A204.1 (cell line): ENCODE measurements around the gene TSSK6.
"Not testable (repeated sequence)": the region's sequence is repeated elsewhere in the genome, so short reads cannot be mapped to it uniquely, and the experiment has no call there.

Source experiments
- FAIRE-seq: peaks from 2 replicates; lab custom pipeline; 2012; peaks lifted over from hg19 to GRCh38; lab: Jason Lieb, UNC

The TSSK6 gene

DNA sequence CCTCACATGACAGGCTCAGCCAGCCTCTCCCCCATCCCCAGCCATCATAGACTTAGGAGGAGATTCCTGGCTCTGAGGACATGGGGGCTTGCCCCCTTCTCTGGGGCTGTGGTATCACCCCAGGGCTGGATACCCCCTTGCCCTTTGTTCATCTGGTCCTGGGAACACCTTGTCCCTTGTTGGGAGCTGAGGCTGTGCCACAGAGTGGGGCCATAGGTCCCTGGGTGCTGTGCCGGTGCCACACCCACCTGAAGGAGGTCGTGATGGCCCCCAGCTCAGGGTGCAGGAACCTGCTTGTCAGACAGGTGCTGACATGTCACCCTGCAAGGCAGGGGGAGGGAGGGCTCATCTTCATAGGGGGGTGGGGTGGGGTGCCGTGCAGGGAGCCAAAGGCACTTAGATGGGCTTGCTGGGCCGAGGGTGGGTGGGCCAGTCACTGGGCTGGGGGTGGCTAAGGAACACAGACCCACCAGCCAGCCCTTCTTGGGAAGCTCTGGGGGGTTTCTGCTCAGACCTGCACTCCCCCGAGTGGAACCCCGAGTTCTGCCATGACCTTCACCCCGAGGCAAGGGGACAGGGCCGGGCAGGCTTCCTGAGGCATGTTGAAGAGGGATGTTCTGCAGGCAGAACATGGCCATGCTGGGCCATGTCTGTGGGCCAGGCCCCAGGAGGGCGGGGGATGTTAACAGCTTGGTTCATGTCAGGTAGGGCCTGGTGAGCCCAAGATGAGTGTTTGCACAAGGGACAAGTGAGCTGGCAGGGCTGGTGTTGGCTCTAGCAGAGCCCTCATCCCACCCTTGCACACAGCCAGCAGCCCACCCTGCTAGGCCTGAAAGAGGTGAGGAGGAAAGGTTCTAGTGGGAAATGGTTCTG lies 28.0 kb downstream of the TSSK6 start:
- no peak for FAIRE-seq

DNA sequence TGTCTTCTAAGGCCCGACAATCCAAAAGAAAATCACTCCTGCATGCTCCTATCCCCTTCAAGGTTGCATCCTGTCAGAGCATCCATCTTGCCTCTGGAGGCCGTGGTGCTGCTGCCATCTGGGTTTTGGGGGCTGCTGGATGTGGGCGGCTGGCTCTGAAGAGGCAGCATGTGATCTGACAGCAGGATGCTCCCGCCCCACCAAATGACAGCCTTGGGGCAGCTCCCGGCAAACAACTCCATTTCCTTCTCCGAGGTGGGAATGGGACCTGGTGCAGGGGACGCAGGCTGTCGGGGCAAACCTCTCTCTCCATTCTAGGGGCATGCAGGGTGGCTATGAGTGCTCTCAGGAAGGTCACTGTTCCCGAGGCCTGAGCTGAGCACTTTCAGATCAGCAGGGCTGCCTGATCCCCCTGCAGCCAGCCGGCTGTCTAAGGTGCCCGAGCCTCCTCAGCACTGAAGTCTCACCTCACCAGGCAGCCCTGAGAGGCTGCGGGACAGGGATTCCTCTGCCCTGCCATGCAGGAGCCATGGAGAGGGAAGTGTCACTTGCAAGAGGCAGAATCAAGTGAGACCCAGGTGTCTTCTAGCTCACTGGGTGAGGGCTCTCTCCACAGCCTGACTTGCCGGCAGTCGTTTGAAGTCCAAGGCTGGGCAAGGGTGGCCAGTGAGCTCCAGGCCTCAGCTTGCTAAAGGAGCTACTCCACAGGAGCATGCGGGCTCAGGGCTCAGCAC lies 28.8 kb downstream of the TSSK6 start:
- no peak for FAIRE-seq

DNA sequence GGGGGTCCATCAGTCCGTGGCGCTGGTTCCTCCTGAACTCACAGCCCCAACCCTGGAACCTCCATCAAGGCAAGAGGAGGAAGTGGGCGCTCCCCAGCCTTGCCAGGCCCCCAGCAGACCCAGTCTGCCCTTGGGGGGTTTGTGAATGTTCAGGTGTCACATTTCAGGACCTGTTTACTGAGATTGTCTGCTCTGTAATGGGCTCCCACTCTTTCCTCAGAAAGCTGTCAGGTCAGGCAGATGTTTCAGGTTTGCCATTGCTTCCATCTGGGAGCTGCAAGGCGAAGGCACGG lies 29.4 kb downstream of the TSSK6 start:
- no peak for FAIRE-seq

DNA sequence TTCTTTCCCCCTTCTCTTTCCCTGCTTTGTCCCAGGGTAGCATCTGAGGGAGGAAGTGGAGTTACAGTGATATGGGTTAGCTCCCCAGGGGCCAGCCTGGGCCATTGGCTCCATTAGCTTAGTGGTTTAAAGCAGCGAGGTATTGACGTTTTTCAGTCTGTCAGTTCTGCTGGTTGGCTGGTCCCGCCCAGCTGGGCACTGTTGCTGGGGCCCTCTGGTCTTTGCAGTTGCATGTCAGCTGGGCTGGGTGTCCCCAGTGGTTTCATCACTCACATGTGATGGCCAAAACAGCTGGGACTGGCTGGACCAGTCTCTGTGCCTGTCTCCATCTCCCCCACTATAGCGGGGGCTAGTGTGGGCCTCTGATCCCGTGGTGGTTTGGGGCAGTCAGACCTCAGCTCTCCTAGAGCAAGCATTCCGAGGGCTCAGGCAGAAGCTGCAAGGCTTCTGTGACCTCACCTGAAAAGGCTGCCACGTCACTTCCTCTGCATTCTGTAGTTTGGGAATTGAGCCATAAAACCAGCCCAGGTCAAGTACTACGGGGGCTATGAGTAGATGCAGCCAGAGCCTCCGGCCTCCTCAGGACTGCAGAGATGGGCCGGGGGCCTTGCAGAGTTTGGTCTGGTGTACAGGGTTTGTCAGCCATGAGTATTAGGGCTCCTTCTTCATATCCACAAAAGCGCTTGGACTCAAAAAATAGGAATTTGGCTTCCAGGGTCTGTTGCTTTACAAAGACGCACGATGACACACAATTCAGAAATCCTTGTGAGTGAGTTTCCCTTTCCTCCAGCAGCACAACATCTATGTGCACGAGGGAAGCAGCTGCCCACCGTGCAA lies 30.0 kb downstream of the TSSK6 start:
- FAIRE-seq, result no peak

DNA sequence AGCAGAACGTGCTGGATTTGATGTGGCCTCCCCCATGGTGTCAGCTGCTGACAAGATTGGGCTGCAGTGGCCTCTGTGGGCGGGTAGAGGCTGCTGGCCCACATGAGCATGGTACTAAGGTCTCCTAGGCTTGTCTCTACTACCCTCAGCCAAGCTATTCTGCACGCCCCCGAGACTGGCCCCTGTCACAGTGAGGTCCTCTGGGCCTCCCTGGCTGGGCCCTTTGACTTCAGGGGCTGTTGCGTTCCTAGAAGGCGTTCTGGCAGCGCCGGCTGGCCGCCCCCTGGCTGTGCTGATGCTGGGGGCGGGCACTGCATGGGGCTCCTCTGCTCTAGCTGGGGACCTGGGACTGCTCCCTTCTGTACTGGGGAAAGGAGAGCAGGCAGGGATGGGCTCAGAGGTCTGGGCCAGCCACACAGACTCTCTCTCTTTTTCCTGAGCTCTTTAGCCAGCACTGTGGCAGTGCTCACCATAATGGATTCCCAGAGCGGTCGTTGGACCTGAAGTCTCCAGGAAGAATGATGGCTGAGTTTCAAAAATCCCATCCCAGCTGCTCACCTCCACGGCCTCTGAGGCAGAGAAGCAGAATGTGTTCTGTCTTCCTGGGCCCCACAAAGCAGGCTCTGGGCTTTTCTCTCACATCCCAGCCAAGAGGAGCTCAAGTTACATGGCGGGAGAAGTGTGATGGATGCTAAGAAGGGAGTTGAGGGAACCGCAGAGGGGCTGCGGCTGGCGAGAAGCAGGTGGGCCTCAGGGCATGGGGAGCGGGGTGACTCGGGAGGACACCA lies 32.3 kb downstream of the TSSK6 start:
- no peak for FAIRE-seq

DNA sequence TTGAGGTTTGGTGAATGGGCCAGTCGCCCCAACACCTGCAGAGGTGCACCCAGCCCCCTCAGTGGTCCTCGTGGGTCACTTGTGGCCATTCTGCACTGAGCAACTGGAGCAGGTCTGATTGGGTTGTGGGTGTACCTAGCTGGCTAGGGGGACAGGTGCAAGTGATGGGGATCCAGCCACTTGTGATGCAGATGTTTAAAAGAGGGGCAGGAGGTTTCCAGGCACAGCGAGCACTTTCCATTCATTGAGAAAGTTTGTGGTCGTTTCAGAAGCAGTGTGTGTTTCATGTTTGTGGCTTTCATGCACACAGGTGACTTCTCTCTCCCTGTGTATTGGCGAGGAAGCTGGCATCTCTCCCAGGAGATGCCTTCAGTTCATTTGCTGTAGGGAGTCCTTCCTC lies 34.7 kb downstream of the TSSK6 start:
- FAIRE-seq, result no peak

DNA sequence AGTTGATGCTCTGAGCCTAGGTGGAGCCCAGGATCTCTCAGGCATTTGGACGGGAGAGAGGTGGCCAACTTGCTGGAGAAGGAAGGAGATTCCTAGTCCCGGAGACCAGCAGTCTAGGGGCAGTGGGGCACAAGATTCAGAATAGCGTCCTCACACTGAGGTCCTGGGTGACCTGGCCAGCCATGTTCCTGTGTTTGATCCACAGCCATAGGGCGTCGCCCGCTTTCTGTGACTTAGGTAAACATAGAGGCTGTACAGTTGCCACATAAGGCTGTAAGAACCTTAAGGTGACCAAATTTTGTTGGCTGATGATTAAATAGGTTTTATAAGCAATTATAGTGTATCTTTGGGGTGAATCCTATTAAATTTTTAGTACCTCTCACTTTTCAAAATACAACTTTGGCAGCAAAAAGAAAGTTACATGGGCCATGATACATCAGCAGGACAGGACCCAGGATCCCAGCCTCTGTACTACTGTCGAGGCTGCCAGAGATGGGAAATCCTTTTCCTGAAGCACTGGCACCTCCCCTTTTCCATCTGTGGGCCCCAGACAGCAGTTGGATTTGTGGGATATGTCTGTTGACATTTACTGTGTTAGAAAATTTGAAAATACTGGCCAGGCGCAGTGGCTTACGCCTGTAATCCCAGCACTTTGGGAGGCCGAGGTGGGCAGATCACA lies 37.5 kb downstream of the TSSK6 start:
- no peak for FAIRE-seq

DNA sequence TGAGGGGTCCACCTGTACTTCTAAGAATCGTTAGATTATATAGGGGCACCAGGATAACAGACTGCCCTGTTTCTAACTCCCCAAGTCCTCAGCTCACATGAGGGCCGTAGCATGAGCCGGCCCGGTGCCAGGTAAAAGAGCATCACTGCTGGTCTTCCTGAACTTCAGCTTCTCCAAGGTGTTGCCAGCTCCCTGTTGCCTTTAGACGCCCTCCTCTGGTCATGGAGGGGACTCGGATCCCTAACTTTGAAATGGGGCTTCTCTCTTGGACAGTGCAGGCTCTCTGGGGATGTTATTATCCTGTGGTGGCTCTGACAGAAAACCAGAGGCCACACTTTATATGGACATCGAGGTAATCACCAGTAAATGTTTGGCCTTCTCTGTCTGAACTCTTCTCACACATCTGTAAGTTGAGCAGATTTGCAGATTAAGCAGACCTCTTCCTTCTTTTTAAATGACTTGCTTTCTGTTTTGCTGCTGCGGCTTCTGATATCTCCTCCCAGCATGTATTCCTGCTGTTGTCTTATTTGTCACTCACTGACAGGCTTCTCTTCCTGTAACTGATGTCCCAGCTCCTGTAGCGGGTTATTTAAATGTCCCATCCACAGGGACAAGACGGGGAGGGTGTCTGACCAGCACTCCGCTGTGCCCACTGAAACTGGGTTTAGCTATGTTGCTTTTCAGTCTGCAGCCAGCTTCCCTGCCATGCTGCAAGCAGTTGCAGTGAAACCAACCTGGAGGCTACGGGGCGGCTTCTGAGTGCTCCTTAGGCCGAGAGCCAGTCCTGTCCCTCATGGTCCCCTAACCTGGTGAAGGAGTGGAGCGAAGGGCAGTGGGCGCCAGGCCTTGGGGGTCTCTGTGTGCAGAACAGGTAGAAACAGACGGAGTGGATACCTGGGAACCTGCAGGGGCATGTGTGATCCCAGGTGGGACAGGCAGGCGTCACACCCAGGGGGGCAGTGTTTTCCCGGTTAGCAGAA lies 39.2 kb downstream of the TSSK6 start:
- no peak for FAIRE-seq

DNA sequence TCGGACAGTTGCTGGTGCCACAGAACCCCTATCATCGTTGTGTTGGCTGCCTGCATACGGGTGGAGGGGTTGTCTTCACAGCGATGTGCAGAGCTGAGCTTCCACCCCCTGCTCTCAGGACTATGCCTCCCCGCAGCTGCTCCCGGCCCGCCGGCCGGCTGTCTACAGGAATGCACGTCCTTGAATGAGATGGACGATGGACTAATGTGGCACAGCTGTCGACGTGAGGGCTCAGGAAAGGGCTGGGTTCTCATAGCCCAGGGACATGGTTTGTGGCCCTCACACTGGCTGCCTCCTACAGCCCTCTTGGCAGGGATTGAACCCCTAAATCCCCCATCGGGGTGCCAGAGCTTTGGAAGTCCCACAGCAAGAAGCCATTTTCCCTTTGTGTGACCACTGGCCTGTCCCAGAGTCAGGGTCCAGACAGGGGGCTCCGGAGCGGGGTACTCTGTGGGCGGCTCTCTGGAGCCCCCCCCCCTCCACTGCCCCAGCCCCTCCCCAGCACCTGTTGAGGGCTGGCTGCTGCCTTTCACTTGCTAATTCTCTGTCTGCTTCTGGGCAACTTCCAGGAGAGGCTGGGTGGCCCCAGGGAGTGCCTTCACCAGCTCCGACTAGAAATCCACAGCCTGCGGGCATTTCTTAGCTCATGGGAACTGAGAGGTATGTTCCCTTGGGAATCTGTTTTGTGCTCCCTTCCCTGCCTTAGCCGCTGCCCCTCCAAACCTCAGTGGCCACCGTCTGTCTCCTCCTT lies 40.2 kb downstream of the TSSK6 start:
- no peak for FAIRE-seq

DNA sequence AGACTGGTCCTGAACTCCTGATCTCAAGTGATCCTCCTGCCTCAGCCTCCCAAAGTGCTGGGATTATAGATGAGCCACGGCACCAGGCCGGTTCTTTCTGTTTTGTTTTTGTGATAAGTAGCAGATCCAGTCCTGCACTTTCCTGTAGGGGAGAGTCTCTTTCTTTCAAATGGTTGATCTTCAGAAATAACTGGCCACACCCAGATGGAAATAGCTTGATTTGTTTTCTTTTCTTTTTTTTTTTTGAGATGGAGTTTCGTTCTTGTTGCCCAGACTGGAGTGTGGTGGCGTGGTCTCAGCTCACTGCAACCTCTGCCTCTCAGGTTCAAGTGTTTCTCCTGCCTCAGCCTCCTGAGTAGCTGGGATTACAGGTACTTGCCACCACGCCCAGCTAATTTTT lies 43.2 kb downstream of the TSSK6 start:
- not testable (repeated sequence) for FAIRE-seq

DNA sequence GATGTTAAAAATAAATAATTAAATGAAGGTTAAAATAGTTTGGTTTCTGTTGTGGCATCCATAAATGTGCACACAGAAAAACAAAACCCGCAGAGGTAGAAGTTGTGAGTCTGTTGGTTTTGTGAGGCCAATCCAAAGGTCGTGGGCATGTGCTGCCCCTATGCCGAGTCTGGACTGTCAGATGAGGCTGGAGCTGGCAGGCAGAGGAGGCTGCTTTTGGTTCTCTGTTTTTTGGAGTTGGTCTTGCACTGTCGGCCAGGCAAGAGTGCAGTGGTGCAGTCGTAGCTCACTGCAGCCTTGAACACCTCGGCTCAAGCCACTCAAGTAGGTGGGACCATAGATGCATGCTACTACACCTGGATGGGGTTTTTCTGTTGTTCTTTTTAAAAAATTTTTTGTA lies 43.7 kb downstream of the TSSK6 start:
- no peak for FAIRE-seq

DNA sequence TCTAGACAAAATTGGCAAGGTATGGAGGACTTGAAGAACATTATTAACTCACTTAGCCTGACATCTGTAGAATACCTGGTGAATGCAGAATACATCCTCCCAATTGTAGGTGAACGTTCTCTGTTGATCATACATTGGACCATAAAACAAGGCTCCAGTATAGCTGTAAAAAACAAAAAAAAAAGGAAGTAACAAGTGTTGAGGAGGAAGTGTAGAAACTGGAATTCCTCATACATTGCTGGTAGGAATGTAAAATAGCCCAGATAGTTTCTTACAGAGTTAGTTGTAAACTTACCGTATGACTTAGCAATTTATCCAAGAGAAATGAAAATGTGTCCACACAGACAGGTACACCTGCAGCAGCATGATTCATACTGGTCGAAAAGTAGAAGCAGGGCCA lies 44.8 kb downstream of the TSSK6 start:
- no peak for FAIRE-seq

DNA sequence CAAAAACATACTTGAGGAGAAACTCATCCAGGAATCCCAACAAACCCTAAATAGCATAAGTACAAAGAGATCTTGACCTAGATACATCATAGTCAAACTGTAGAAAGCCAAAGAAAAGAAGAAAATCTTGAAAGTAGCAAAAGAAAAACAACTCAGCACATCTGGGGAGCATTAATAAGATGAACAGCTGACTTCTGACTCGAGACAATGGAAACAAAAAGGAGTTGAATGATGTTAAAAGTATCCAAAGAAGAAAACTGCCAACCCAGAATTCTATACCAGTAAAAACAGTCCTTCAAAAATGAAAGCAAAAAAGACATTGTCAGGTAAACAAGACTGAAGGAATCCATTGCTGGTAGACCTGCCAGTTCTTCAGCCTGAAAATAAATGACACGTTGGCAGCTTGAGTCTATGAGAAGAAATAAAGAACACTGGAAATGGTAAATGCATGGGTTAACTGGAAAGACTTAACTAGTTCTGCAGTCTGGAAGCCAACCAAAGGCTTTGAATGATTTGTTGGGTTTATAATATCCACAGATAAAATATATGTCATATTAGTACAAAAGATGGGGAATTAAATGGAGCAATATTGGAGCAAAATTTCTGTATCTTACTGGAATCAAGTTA lies 46.8 kb downstream of the TSSK6 start:
- no peak for FAIRE-seq

DNA sequence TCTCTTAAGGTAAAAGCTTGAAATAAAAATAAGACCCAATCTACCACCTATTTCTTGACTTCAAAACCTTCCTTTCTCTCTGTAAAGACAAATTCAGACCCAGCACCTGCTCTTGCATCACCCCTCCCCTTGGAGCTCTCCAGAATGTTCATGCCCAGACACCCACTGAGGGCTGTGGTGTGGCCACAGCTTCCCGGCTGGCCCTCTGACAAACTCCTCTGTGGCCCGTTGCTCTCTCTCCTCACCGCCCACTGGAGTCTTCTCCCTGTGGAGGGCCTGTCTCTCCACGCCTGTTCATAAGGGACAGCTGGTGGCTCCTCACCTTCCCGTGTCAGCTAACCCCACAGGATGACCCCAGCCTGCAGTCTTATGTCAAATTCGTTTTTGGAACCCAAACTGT lies 49.1 kb downstream of the TSSK6 start:
- FAIRE-seq, result no peak

DNA sequence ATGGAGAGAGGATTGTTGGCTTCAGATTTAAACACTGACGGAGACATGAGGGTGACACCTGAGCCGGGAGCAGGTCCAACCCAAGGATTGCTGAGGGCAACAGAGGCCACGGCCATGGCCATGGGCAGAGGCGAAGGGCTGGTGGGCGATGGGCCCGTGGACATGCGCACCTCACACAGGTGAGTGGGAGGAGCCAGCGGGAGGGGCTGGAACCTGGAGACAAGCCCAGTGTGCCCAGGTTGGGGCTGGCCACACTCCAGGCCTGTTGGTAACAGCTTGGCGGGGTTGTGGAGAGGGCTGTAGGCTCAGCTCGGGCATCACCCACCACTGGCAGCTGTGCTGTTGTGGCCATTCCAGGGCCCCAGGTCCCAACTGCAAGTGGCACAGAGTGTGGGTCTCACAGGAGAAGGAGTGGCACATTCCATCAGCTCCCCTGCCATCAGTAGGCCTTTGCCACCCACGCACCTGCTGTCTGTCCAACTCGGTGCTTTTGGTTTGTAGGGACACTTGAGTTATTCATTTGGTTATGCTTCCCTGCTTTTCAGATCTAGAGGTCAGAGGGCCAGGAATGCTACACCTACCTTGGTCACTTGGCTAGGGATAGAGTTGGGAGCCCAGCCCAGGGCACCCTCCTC lies 49.8 kb downstream of the TSSK6 start:
- no peak for FAIRE-seq

DNA sequence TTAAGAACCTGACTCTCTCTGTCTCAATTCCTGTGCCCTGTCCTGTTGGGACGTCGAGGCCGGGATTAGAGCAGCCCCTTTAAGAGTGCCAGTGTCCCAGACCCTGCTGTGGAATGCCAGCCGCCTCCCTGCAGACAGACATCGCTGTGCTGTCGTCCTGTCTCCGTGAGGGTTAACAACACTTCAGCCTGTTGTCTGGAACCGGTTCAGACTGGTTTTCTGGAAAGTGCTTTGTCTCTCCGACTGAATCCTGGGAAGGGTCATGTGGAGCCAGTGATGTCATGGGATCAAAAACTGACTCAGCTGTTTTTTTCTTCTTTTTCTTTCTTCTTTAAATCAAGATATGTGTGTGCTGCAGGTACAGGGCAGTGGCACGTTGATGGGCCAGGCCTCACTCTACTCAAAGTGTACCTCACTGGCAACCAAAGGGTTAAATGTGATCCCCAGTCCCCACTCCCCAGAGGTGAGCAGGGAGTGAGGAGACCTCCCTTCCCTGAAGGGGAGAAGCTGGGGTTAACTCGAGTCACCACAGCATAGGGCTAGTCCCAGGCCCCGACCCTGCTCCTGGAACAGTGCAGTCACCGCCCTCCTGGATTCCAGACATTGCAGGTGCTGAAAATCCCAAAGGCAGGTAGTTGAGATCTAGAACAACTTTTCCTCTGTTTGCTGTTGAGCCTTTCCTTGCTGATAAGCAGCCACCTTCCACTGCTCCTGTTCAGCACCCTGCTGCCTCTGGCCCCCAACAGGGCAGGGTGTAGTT lies 50.8 kb downstream of the TSSK6 start:
- no peak for FAIRE-seq
